Mesodermal cell (in vitro differentiated cells): ENCODE results near the gene SEC14L1. TPM values are rescaled to one million over a fixed set of nuclear protein-coding genes. Genes with fewer than 3 reads are reported as not detected.
"Not testable (repeated sequence)": the region's sequence is repeated elsewhere in the genome, so short reads cannot be mapped to it uniquely, and the experiment has no call there.

Experiments used
- H3K27ac ChIP-seq: 2 replicates; pipeline ENCODE4 v1.7.0; 2013; ENCODE audit warnings: mild to moderate bottlenecking, low read depth, low read length, moderate library complexity; ENCODE audit not compliant: severe bottlenecking
- H3K36me3 ChIP-seq: 2 replicates; pipeline ENCODE4 v1.7.1; 2013; ENCODE audit warnings: mild to moderate bottlenecking, low read length, moderate library complexity; ENCODE audit not compliant: control insufficient read depth, insufficient read depth
- H3K4me1 ChIP-seq: one replicate; pipeline ENCODE4 v1.7.1; 2013; ENCODE audit warnings: mild to moderate bottlenecking, low read length; ENCODE audit not compliant: insufficient read depth, control insufficient read depth, poor library complexity, severe bottlenecking
- H3K4me3 ChIP-seq: 2 replicates; pipeline ENCODE4 v1.7.0; 2013; ENCODE audit warnings: low read length, control low read depth, mild to moderate bottlenecking; ENCODE audit not compliant: insufficient read depth, poor library complexity, severe bottlenecking; ENCODE audit errors: extremely low read depth
- H3K9me3 ChIP-seq: 2 replicates; pipeline ENCODE4 v1.7.1; 2013; ENCODE audit warnings: mild to moderate bottlenecking, low read length, moderate library complexity; ENCODE audit not compliant: control insufficient read depth
- WGBS, 2 experiments: methylation state at CpG; one replicate each; pipeline ENCODE4 v1.1.5; 2013; ENCODE audit warnings: missing lambda C conversion rate in 2 of 2; ENCODE audit not compliant: insufficient coverage in 2 of 2; 5-methylcytosine and 5-hydroxymethylcytosine counted together
- polyA plus RNA-seq, 2 experiments: library from polyadenylated mRNA; stranded (reverse); fragments of 50-300 nt; gene quantifications; one replicate each; pipeline ENCODE4 v1.2.3, GENCODE V29; 2013

SEC14L1 gene
- 203 TPM for polyA plus RNA-seq (2013, experiment 1 of 2)
- polyA plus RNA-seq (2013, experiment 2 of 2), result 152 TPM

DNA sequence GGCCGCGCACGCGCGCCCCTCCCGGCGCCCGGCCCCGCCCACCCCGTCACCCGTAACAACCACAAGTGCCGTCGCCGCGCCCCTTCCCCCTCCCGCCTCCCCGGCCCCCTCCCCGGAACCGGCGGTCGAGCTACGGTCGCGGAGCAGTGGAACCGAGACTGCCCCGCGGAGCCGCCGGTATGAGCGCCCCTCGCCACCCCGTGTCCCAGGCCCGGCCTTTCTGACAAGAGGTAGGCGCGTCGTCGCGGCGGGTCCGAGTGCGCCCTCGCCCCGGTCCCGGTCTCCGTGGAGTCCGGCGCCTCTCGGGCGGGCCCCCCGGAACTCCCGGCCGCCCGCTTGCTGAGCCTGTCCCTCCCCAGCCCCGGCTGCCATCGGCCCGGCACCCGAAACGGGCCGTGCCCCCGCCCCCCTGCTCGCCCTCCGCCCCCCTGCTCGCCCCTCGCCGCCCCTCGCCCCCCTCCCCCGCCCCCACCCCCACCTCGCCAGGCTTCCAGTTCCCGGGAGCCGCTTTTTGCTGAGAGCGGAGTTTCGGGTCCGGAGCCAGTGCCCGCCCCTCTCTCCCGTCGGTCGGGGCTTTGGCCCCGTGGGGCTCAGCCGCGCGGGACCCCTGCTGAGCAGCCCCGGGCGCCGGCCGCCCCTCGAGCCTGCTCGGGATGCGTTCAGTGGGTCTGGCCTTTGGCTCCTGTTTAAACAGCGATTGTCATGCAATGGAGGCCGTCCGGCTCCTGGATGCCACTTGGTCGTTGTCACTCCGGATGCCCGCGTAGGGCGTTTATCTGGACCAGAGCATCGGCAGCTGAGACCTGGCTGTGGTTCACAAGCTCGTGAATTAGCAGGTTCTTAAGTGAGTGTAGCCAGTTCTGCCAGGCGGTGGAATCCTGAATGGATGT lies at the start of gene SEC14L1:
Gene SEC14L1 (plus strand): TSS at position 92 of the 890 bp plus-strand sequence. CDS start 2,628 bp downstream, outside the sequence.
- peaks cover 39% of the 10 kb centered on the region for H3K36me3 ChIP-seq
- peaks cover 29% of the 10 kb centered on the region for H3K4me1 ChIP-seq
- peaks cover 23% of the 10 kb centered on the region for H3K9me3 ChIP-seq
- H3K4me3 ChIP-seq, result peak within 1 kb of the TSS; percentile 68
- WGBS, 2 experiments, result 0 to 1% methylated on average over 43 to 53 of the region's 99 CpGs
- H3K27ac ChIP-seq, result peak within 1 kb of the TSS; percentile 90

DNA sequence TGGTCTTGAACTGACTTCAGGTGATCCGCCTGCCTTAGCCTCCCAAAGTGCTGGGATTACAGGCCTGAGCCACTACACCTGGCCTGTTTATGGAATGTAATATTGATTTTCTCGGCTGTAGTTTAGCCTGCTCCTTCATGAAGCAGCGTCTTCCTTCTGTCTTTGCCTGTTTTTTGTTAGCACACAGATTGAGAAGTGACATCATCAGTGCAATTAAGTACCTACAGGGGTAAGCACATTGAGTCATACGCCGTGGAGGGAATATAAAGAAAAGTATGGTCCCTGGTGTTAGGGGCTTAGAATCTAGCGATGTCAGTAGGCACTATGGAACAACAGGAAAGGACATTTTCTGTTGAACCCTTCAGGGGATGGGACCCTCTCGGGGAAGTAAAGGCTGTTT lies 48.7 kb upstream of the SEC14L1 start:
- Histone ChIP-seq H3K4me3 (no peak overlapping the region), H3K4me1 (peaks cover 6% of the 10 kb centered on the region), H3K36me3 (peaks cover 23% of the 10 kb centered on the region), H3K27ac (no peak overlapping the region), H3K9me3 (no peaks in the 10 kb centered on the region)
- WGBS, 2 experiments, result 95 to 97% methylated on average over 7 of the region's 7 CpGs

DNA sequence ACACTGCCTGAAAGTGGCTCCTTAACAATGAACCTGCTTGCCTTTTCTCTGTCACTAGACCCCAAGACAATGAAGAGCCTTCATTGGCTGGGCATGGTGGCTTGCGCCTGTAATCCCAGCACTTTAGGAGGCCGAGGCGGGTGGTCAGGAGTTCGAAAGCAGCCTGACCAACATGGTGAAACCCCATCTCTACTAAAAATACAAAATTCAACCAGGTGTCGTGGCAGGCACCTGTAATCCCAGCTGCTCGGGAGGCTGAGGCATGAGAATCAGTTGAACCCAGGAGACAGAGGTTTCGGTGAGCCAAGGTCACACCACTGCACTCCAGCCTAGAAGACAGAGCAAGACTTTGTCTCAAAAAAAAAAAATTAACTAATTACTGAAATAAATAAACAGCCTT lies 45.3 kb upstream of the SEC14L1 start:
- WGBS, 2 experiments, result 97 to 100% methylated on average over 2 to 5 of the region's 7 CpGs
- Histone ChIP-seq H3K9me3 (no peaks in the 10 kb centered on the region), H3K4me1 (peaks cover 11% of the 10 kb centered on the region), H3K4me3 (no peak overlapping the region), H3K36me3 (peaks cover 23% of the 10 kb centered on the region), H3K27ac (no peak overlapping the region)

DNA sequence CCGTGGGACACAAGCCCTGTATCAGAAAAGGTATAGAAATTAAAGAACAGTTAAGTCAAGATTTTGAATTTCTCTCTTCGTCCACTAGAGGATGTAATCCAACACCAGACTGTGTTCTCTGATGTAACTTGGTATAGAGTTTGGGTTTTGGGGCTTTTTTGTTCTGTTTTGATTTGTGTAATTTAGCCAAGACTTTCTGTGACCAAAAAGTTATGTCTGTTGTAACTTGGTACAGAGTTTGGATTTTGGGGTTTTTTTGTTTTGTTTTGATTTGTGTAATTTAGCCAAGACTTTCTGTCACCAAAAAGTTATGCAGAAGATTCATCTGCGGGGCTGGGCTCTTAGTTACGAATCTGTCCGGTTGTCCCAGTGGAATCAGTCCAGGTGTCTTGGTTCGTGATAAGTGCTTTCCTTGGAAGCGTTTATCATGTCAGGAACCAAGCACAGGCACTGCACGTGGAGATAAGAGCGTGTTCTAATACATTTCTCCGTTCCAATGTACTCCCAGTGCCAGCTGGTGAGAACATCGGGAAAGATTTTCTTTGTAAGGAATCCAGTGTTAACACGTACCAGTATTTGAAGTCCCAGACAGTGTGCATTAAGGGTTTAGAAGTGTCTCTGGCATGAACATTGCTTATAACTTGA lies 44.1 kb upstream of the SEC14L1 start:
- peaks cover 11% of the 10 kb centered on the region for H3K4me1 ChIP-seq
- no peak overlapping the region for H3K4me3 ChIP-seq
- 92 to 95% methylated on average over 10 to 11 of the region's 12 CpGs for whole genome bisulfite sequencing, 2 experiments
- H3K27ac ChIP-seq, result no peak overlapping the region
- H3K9me3 ChIP-seq, result no peaks in the 10 kb centered on the region
- H3K36me3 ChIP-seq, result peaks cover 23% of the 10 kb centered on the region

DNA sequence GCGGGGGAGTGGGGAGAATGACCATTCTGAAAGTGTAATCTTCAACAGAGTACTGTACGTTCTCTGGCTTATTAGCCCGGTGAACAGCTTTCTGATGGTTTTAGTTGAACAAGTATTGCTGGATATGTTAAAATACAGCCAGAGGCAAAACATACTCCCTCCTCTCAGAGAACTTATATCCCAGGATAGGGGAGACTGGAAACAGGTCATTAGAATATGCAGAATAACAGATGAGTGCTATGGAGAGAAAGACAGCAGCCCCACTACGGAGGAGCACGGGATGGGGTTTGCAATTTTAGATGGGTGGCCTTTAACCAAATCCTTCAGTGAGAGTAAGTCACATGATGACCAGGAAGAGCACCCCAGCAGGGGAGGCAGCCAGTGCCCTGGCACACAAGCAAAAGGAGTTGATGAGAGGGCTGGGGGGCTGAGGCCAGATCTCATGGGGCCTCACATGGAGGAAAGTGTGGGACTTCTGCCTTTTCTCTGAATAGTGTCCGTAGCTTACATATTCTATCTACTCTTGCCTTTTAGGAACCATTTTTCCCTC lies 43.1 kb upstream of the SEC14L1 start:
- Histone ChIP-seq H3K36me3 (peaks cover 22% of the 10 kb centered on the region), H3K27ac (no peak overlapping the region), H3K9me3 (no peaks in the 10 kb centered on the region), H3K4me1 (peaks cover 11% of the 10 kb centered on the region), H3K4me3 (no peak overlapping the region)
- WGBS, 2 experiments, result 86 to 88% methylated on average over 4 to 6 of the region's 6 CpGs

DNA sequence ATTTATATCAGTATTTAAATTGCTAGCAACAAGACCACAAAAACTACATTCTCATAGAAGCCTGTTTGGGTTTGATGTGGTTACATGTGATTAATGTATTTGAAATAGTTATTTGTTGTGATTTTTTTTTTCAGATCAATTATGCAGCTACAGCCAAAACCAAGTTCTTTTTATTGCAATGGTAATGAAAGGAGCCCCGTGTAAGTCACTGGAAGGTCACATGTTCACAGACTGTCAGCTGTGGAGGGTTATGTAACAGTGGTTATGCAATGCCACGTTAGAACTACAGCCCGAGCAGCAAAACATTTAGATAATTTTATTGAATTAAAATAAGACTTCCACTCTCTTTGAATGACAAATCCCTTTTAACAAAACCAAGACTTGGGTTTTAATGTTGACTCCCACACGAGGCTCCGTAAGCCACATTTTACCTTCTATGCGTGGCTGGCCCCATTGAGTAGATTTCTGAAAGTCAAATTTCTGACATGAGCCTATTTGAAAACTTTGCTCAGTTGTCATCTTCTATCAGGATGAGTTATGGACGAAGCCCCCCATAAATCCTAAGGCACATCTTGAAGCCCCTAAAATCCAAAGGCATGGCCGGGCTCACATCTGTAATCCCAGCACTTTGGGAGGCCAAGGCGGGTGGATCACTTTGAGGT lies 41.8 kb upstream of the SEC14L1 start:
- Histone ChIP-seq H3K4me3 (no peak overlapping the region), H3K9me3 (no peaks in the 10 kb centered on the region), H3K27ac (no peak overlapping the region), H3K36me3 (peaks cover 9% of the 10 kb centered on the region), H3K4me1 (peaks cover 13% of the 10 kb centered on the region)
- WGBS, 2 experiments, result 90 to 95% methylated on average over 6 of the region's 9 CpGs

DNA sequence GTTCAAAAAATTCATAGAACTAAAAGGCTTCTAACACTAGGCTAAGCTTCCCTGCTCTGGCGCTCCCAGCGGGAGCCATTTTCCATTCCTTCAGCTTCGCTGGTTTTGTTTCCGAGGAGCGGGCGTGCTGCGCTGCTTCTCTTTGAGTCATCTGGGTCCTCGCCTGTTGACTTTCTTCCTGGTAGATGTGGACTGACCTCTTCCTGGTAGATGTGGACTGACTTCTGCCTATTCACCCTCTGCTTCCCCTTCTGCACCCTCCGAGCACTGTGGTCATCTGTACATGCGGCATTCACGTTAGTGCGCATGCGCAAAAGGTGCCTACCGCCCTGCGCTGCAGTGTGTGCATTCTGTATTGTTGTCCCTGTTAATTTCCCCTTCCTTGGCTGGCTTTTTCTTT lies 40.8 kb upstream of the SEC14L1 start:
- H3K27ac ChIP-seq, result no peak overlapping the region
- no peaks in the 10 kb centered on the region for H3K9me3 ChIP-seq
- WGBS, 2 experiments, result 93 to 97% methylated on average over 10 to 12 of the region's 15 CpGs
- no peak overlapping the region for H3K4me3 ChIP-seq
- peaks cover 5% of the 10 kb centered on the region for H3K36me3 ChIP-seq
- H3K4me1 ChIP-seq, result peaks cover 13% of the 10 kb centered on the region

DNA sequence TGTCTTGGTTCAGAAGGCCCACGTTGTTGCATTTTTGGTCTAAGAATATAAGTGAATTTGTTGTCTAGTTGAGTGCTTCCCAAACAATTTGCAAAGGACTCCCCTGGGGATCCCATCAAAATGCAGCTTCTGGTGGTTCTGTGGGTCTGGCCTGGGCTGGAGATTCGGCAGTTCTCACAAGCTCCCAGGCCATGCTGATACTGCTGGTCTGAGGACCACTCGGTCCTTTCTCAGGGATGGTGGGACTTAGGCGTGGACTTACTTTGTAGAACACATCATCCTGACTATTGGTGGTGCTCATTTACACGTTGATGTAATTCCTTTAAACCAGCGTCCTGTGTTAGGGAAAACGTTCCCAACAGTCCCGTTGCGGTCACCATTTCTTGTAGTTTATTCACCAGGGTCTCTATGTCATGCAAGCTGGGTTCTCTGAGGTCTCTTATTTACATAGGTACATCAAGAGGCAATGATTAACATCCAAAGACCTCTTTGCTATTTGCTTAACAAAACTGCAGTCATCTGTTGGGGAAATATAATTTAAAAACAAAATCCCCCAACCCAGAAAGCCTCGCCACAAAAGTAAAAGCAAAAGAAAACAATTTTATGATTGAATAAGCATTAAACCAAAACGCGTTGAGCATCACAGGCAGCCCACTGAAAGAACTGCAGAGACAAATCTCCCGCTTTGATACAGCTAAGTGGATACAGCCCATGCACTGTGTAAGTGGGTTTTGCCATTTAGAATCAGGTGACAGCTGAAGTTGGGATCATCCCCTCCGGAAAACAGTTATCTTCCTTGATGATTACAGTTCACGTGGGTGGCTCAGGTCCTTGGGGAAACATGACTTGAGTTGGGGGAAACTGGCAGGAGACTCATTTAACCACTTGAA lies 39.0 kb upstream of the SEC14L1 start:
- Histone ChIP-seq H3K36me3 (peaks cover 3% of the 10 kb centered on the region), H3K4me3 (no peak overlapping the region), H3K9me3 (no peaks in the 10 kb centered on the region), H3K27ac (no peak overlapping the region), H3K4me1 (peaks cover 13% of the 10 kb centered on the region)
- 87 to 91% methylated on average over 12 to 13 of the region's 15 CpGs for WGBS, 2 experiments

DNA sequence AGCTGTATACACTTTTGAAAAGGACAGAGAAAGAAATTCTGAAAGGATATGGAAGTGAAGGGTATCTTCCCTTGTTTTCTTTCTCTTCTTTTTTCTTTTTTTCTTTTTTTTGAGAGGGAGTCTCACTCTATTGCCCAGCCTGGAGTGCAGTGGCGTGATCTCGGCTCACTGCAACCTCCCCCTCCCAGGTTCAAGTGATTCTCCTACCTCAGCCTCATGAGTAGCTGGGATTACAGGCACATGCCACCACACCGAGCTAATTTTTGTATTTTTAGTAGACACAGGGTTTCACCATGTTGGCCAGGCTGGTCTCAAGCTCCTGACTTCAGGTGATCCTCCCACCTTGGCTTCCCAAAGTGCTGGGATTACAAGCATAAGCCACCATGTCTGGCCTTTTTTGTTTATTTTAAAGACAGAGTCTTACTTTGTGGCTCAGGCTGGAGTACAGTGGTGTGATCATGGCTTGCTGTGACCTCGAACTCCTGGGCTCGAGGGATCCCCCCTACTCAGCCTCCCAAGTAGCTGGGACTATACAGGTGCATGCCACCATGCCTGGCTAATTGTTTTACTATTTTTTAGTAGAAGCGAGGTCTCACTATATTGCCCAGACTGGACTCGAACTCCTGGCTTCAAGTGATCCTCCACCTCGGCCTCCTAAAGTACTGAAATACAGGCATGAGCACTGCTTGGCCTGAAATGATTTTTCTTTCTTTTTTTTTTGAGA lies 38.2 kb upstream of the SEC14L1 start:
- not testable (repeated sequence) for H3K27ac ChIP-seq, H3K4me3 ChIP-seq, H3K36me3 ChIP-seq, H3K9me3 ChIP-seq
- peaks cover 14% of the 10 kb centered on the region for H3K4me1 ChIP-seq
- 92 to 96% methylated on average over 6 to 7 of the region's 8 CpGs for WGBS, 2 experiments
